Astrocyte (in vitro differentiated cells and primary cell): ENCODE data around the gene WNT1.

Experiments used
- CTCF ChIP-seq: IDR thresholded peaks from 2 replicates; pipeline ENCODE4 v1.5.1; 2011; ENCODE audit warnings: low read depth, mild to moderate bottlenecking, inconsistent platforms, low read length, moderate library complexity; ENCODE audit not compliant: insufficient read depth
- EZH2 ChIP-seq: IDR thresholded peaks from 2 replicates; pipeline ENCODE4 v1.6.1; 2012; ENCODE audit warnings: mild to moderate bottlenecking, low read length, inconsistent platforms; ENCODE audit not compliant: insufficient read depth

DNA sequence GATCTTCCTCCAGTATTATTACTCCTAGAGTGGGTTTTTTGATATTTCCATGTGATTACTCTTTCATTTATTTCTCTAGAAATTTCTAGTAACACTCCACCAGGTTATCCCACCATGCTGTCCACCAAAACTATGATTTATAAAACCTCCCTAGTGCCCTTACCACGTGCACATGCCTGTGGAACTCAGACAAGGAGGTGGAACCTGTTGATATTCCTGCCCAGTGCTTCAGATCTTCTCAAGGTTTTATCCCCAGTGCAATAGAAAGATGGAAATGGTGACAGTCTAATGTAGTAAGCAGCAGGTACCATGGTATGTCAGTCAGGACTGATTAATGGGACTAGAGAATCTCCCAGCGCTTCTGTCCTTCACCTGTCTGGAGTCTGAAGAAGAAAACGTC, 17.3 kb upstream of the WNT1 start:
- TF ChIP-seq CTCF = no peak
- TF ChIP-seq EZH2 = no peak
